ENCODE data around the gene TRAF1.

- TF ChIP-seq EZH2 (IDR thresholded peaks at IDR 0.05; ENCODE audit: borderline replicate concordance, low read length) (no peak), CTCF (IDR thresholded peaks at IDR 0.05; ENCODE audit: low read length) (no peak)
Observed at GRCh38 chr9:120882935-120883607, 43.5 kb downstream of the TRAF1 start.

Data from OCI-LY1 (cell line).